NCI-H526 treated with DMSO at 0.1 percent for 48 hours (cell line): Measurements from ENCODE around the gene PPIP5K1.

Experiments used
- DNase-seq: peaks from one replicate; lab custom pipeline; 2025; lab: John Stamatoyannopoulos, UW

The PPIP5K1 gene

DNA sequence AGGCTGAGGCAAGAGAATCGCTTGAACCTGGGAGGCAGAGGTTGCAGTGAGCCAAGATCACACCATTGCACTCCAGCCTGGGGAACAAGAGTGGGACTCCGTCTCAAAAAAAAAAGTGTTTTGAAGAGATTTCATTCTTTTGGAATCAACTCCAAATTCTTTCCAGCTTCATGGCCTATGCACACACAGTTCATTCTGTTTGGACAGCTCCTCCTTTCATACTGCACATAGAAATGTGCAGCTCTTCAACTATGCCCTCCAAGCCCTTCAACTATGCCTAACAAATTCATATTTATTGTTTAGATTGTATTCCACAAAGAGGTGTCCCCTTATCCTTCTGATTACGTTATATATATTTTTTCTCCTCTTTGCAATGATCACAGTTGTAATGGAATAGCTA, 101.2 kb downstream of the PPIP5K1 start:
- no peak for DNase-seq

DNA sequence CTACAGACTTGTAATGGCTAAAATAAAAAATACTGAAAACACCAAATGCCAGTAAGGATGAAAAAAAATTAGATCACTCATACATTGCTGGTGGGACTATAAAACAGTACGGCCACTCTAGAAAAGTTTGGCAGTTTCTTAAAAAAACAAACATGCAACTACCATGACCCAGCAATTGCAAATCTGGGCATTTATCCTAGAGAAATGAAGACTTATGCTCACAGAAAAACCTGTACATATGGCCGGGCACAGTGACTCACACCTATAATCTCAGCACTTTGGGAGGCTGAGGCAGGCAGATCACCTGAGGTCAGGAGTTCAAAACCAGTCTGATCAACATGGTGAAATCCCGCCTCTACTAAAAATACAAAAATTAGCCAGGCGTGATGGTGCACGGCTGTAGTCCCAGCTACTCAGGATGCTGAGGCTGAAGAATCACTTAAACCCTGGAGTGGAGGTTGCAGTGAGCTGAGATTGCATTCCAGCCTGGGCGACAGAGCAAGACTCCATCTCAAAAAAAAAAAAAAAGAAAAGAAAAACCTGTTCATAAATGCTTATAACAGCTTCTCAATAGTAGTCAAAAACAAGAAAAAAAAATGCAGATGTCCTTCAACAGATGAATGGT, 102.6 kb downstream of the PPIP5K1 start:
- no peak for DNase-seq

DNA sequence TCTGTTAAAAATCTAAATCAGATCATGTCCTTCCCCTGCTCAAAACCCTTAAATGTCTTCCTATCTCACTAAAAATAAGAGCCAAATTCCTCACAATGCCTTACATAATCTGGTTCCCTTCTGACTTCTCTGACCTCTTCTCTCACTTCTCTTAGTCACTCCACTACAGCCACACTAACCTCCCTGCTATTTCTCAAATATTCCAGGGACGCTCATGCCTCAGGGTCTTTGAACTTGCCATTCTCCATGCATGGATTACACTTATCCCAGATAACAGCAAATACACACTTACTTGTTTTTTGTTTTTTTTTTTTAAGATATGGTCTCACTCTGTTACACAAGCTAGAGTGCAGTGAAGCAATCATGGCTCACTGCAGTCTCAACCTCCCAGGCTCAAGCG, 105.6 kb downstream of the PPIP5K1 start:
- DNase-seq, result no peak
